Fibroblast of mammary gland (primary cell): Measurements from ENCODE around the gene IFIT2.

Source experiments
- DNase-seq: peaks from one replicate; pipeline ENCODE4 v3.0.0-alpha.2; 2010; ENCODE audit warnings: low read depth
- H3K4me3 ChIP-seq: 2 replicates; pipeline ENCODE4 v1.5.1; 2011; ENCODE audit warnings: low read depth, mild to moderate bottlenecking, low read length, moderate library complexity; ENCODE audit not compliant: control insufficient read depth
- CTCF ChIP-seq: conservative IDR thresholded peaks from 2 replicates; pipeline ENCODE4 v1.5.1; 2011; ENCODE audit warnings: low read depth, low read length, inconsistent platforms; ENCODE audit not compliant: control insufficient read depth, insufficient read depth

The IFIT2 gene

GRCh38 chr10:89258881-89259280 is 43.0 kb upstream of the IFIT2 start:
- TF ChIP-seq CTCF = no peak
- DNase-seq = no peak
- H3K4me3 ChIP-seq = no peak overlapping the region

GRCh38 chr10:89262086-89263051 is 39.5 kb upstream of the IFIT2 start:
- TF ChIP-seq CTCF = no peak
- no peak overlapping the region for H3K4me3 ChIP-seq
- no peak for DNase-seq

- no peak for TF ChIP-seq CTCF
- DNase-seq = no peak
- H3K4me3 ChIP-seq = no peak overlapping the region
These were observed 38.8 kb upstream of the IFIT2 start for GRCh38 chr10:89263091-89263490.

GRCh38 chr10:89263531-89263930 is 38.3 kb upstream of the IFIT2 start:
- no peak for TF ChIP-seq CTCF
- H3K4me3 ChIP-seq = no peak overlapping the region
- DNase-seq = no peak

- H3K4me3 ChIP-seq = no peak overlapping the region
- DNase-seq = no peak
- TF ChIP-seq CTCF = no peak
These were observed 35.0 kb upstream of the IFIT2 start for GRCh38 chr10:89266721-89267453.

GRCh38 chr10:89269433-89270152 is 32.3 kb upstream of the IFIT2 start:
- no peak overlapping the region for H3K4me3 ChIP-seq

More at GRCh38 chr10:89269433-89270152, 32.3 kb upstream of the IFIT2 start:
- TF ChIP-seq CTCF = no peak
- DNase-seq = no peak
